ENCODE results near the gene RAPGEFL1.
"Not testable (repeated sequence)": the region's sequence is repeated elsewhere in the genome, so short reads cannot be mapped to it uniquely, and the experiment has no call there.

RAPGEFL1 gene, protein sequence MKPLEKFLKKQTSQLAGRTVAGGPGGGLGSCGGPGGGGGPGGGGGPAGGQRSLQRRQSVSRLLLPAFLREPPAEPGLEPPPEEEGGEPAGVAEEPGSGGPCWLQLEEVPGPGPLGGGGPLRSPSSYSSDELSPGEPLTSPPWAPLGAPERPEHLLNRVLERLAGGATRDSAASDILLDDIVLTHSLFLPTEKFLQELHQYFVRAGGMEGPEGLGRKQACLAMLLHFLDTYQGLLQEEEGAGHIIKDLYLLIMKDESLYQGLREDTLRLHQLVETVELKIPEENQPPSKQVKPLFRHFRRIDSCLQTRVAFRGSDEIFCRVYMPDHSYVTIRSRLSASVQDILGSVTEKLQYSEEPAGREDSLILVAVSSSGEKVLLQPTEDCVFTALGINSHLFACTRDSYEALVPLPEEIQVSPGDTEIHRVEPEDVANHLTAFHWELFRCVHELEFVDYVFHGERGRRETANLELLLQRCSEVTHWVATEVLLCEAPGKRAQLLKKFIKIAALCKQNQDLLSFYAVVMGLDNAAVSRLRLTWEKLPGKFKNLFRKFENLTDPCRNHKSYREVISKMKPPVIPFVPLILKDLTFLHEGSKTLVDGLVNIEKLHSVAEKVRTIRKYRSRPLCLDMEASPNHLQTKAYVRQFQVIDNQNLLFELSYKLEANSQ

DNA sequence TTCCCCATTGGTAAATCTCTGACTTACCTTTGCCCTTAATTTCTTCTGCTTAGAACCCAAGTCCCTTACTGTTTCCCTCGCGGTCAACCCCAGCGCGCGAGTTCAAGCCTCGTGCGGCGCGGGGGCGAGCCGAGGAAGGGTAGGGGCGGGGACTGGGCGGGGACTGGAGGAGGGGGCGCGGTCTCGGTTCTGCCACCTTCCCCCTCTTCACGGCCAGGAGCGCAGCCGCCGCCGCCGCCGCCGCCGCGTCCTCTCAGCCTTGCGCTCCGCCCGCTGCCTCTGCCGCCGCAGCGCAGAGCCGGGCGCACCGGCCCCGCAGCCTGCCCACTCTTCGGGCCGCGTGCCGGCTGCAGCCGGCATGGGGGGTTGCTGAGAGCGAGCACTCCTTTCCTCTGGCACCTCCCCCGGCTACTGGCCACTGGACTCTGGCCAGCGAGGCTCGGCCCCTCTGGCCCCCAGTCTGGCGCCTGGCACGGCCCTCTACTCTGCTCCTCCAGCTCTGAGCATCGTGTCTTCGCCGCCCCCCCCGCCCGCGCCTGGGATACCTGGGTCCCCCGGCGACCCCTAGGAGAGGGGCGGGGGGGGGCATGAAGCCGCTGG is at the start of gene RAPGEFL1:
Gene RAPGEFL1 (plus strand): TSS at position 196 of the 600 bp plus-strand sequence. CDS start 392 bp downstream, at position 588.
- peak; percentile 85 to 88 for DNase-seq

DNA sequence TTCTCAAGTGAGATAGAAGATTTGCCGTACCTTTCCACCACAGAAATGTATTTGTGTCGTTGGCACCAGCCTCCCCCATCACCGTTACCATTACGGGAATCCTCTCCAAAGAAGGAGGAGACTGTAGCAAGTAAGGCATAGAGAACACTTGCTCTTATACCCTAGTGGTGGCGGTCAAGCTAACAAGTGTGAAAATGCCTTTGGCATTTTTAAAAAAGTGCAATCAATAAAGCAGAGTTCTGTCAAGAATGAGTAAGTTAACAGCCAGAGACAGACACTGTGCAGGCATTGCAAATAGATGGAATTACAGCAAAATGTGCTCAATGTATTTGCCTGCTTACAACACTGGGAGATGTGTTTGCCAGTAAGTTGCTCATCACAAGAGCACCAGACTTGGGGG is 47.8 kb upstream of the RAPGEFL1 start:
- DNase-seq = no peak

DNA sequence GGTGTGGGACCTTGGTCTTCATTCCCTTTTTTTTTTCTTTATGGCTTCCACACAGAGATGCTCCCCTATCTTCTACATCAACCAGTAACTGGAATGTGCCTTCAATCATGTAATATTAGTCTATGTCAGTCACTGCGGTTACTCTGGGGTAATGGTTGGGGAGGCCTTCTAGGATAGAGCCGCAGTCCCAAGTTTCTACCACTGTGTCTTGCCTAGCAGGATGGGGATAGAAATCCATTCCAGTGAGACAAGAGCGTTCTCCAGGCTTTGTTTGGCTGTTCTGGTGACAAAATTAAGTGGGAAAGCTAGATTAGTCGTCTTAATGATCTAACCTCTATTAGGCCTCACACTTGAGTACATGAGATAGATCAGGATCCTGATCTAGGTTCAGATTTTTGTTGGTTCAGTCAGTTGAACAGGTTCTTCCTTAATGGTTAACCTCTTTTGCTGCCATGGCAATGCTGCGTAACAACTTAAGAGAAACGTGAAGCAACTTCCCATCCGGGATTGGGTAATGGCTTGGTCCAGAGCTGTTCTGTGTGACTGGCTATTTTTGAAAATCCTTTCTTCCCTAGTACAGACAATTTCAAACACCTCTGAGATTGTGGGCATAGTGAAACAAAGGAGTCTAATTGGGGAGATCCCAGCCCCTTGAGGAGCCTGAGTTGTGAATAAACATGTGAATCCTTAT is 46.8 kb upstream of the RAPGEFL1 start:
- peak in 1 of 2 donors; percentile 65 for DNase-seq

DNA sequence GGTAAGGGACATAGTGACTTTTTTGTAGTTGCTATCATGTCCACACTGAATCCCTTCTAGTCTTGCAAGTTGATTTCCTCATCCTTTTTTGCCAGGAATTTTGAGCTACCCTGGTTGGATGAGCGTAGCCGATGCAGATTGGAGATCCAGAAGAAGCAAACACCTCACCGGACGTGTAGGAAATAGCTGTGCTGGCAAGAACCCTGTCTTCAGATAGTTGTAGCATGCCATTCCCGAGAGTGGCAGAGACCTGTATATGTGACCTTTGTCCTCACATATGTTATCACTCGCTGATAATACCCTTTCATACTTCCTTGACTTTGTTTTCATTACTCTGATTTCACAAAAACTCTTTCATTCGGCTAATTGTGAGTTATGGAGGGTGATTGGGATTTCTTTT is 43.1 kb upstream of the RAPGEFL1 start:
- no peak for DNase-seq

DNA sequence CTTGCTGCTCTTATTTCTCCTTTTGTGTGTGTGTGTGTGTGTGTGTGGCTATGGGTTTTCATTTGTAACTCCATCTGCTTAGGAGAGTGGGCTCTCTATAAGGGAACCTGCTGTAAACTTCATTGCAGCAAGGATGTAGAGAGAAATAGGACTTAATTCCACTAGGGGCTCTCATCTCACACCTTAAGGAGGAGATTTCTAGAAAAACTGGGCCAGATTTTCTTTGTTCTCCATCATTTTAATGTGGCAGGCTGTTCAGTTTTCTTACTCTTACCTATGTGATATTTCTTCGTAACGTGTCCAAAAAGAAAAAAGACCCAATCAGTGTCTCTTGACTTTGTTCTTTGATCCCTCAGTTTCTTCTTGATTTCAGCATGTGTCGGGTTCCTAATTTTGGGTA is 41.5 kb upstream of the RAPGEFL1 start:
- DNase-seq = no peak

DNA sequence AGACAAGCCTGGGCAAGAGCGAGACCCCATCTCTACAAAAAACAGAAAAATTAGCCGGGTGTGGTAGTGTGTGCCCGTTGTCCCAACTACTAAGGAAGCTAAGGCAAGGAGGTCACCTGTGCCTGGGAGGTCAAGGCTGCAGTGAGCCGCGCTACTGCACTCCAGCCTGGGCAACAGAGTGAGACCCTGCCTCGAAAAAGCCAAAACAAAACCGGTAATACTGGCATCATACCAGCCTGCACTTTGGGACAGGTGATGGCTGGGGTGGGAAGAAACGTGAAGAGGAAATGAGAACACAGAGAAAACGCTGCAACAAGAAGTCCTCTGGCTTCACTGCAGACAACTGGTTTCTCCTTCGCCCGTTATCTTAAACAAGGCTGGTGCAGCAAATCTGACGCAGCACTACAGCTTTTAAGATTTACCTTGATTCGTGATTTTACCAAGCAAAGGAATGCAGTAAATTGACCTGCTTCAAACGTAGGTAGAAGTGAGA is 37.7 kb upstream of the RAPGEFL1 start:
- no peak for DNase-seq

DNA sequence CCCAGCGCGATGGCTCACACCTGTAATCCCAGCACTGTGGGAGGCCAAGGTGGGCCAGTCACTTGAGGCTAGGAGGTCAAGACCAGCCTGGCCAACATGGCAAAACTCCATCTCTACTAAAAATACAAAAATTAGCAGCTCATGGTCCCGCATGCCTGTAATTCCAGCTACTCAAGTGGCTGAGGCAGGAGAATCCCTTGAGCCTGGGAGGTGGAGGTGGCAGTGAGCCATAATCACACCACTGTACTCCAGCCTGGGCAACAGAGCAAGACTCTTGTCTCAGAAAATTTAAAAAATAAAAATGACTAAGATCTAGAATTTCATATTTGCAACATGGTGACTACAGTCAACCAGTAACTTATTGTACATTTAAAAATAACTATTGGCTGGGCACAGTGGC is 34.1 kb upstream of the RAPGEFL1 start:
- DNase-seq = not testable (repeated sequence)

DNA sequence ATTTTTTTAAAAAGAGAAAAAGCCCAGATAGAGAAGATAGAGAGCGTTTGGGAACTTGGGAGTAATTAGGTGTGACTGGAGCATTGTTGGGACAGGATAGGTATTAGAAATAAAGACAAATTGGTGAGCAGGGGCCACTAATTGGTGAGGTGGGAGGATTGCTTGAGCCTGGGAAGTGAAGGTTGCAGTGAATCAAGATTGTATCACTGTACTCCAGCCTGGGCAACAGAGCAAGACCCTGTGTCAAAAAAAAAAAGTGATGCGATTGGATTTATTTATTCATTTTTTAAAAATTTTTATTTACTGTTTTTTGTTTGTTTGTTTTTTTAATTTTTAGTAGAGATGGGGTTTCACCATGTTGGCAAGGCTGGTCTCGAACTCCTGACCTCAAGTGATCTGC is 31.8 kb upstream of the RAPGEFL1 start:
- no peak for DNase-seq

DNA sequence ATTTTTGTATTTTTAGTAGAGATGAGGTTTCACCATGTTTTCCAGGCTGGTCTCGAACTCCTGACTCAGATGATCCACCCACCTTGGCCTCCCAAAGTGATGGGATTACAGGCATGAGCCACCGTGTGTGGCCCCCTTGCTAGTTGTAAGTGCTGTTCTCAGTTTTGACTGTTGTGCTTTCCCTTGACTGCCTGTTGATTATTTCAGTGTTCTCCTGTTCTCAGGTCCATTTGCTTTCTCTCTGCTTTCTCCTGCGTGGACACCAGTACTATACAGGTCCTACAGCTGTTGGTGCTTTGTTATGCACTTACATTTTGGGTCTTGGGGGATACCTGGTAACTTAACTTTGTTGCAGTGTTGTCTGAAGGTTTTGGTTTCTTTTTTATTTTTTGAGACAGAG is 28.7 kb upstream of the RAPGEFL1 start:
- DNase-seq = no peak

DNA sequence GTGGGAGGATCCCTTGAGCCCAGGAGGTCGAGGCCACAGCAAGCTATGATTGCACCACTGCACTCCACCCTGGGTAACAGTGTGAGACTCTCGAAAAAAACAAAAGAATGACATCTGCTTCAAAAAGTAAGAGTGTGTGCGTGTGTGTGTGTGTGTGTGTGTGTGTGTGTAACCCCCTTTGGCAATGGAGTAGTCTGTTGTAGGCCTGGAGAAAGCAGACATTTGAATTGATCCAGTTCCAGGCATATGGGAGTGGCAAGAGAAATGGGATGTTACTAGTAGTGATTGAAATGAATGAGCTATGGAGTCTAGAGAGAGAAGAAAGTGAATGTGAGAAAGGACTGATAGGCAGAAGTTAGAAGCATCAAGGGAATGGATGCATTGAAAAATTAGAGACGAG is 27.0 kb upstream of the RAPGEFL1 start:
- no peak for DNase-seq

DNA sequence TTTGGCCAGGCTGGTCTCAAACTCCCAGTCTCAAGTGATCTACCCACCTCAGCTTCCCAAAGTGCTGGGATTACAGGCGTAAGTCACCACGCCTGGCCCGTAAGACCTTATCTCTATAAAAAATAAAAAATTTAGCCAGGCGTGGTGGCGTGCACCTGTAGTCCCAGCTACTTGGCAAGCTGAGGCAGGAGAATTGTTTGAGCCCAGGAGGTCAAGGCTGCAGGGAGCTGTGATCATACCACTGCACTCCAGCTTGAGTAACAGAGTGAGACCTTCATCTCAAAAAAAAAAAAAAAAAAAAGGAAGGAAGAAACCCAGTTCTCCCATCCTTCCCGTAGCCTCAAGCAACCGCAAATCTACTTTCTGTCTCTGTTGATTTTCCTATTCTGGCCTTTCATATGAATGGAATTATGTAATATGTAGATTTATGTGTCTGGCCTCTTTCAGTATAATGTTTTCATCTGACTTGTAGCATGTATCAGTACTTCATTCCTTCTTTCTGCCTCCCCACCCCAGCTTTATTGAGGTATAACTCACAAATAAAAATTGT is 25.8 kb upstream of the RAPGEFL1 start:
- DNase-seq = no peak

DNA sequence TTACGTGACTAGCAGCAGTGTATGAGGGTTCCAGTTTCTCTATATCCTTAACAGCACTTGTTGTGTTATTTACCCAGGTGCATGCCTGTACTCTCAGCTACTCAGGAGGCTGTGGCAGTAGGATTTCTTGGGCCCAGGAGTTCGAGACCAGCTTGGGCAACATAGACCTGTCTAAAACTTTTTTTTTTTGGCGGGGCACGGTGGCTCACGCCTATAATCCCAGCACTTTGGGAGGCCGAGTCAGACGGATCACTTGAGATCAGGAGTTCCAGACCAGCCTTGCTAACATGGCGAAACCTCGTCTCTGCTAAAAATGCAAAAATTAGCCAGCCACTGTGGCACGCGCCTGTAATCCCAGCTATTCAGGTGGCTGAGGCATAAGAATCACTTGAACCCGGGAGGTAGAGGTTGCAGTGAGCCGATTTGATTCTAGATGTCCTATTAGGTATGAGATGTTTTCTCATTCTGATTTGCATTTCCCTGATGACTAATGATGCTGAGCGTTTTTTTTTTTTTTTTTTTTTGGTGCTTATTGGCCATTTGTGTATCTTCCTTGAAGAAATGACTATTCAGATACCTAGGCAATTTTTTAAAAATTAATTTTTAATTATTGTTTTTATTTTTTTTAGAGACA is 23.6 kb upstream of the RAPGEFL1 start:
- no peak for DNase-seq

DNA sequence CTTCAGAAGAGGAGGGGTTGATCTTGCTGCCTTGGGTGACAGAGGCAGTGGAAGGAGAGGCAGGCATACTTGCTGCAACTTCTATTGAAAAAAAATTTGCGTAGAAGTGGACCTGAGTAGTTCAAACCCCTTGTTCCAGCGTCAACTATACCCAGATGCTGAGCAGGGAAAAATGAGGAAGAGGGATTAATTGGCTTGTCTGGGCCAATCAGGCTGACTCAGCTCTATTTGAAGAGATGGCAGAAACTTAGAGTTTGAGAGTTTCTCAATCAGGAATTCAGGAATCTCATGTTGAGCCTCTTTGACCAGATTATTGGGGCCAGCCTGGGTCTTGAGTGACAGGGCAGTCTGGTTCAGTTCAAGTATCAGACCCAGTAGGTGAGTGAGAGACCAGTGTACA is 19.3 kb upstream of the RAPGEFL1 start:
- DNase-seq = no peak

DNA sequence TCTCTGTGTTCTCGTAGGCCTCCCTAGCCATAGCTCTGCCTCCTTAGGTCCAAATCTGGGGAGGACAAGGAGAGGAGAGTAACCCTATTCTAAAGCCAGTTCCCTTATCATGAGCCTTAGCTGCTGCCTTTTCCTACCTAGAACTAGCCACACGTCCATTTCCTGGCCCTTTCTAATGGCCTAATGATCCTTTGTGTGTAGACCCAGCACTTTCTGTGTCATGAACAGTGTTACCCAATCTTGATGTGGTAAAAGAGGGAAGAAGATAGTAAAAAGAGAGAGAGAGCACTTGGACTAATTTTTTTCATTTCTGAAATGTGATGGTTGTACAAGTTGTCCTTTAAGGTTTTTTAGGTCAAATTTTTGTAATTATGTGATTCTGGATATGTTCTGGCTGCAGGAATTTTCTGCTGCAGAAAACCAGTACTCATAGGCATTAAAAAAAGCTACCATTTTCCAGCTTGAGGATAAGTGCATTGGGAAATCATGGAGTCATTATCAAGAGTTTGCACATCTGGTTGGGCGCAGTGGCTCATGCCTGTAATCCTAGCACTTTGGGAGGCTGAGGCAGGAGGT is 18.7 kb upstream of the RAPGEFL1 start:
- no peak for DNase-seq

DNA sequence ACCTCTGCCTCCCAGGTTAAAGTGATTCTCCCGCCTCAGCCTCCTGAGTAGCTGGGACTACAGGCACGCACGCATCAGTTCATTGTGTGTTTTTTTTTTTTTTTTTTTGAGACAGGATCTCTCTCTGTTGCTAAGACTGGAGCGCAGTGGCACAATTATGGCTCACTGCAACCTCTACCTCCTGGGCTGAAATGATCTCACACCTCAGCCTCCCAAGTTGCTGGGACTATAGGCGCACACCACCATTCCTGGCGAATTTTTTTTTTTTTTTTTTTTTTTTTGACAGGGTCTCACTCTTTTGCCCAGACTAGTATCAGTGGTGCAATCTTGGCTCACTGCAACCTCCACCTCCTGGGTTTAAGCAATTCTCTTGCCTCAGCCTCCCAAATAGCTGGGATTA is 17.8 kb upstream of the RAPGEFL1 start:
- DNase-seq = no peak

DNA sequence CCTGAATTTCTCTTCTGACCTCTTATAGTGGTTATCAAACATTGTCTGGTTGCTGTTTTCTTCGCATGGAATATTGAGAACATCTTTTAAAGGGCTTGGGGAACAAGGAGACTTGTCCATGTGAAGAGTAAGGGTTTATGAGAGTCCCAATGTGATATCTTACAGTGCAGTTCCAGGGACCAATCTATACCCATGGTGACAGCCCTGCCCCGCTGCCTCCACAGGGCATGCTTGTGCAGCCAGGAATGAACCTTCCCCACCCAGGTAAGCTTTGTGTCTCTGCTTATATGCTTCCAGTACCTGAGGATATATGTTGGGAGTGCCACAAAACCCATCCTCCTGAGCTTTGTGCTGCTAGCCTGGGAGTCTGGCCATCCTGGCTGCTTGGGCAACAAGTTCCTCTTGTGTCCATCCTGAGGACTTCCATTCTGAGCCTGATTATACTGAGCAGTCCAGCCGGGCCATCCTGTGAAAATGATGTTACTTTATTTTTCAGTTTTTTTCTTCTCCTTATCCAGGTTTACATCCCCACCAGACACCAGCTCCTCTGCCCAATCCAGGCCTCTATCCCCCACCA is 9.5 kb upstream of the RAPGEFL1 start:
- DNase-seq = no peak

DNA sequence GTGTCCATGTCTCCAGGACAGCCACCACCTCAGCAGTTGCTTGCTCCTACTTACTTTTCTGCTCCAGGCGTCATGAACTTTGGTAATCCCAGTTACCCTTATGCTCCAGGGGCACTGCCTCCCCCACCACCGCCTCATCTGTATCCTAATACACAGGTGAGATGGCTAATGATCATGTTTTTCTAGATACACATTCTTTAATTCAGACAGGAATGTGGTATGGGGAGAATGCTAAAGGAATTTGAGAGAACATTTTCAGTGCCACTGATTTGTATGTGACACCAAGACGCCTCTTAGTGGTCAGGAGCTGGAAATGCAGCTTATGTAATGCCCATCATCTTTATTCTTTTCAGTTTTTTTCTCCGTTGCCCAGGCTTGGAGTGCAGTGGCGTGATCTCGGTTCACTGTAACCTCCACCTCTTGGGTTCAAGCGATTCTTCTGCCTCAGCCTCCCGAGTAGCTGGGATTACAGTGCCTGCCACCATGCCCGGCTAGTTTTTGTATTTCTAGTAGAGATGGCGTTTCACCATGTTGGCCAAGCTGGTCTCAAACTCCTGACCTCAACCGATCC is 8.9 kb upstream of the RAPGEFL1 start:
- DNase-seq = peak; percentile 62 to 77

DNA sequence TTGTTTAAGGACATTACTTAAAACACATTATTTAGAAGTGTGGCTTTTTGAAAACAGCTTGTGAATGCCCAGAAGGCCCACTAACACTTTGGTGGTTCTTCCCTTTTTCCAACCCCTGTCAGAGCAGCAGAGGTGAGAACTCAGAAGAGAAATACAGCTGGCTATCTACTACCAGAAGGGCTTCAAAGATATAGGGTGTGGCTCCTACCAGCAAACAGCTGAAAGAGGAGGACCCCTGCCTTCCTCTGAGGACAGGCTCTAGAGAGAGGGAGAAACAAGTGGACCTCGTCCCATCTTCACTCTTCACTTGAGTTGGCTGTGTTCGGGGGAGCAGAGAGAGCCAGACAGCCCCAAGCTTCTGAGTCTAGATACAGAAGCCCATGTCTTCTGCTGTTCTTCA is 6.9 kb upstream of the RAPGEFL1 start:
- DNase-seq = no peak

DNA sequence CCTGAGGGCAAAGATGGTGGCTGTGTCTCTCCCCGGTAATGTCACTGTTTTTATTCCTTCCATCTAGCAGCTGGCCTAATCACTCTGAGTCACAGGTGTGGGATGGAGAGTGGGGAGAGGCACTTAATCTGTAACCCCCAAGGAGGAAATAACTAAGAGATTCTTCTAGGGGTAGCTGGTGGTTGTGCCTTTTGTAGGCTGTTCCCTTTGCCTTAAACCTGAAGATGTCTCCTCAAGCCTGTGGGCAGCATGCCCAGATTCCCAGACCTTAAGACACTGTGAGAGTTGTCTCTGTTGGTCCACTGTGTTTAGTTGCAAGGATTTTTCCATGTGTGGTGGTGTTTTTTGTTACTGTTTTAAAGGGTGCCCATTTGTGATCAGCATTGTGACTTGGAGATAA is 5.5 kb upstream of the RAPGEFL1 start:
- no peak for DNase-seq

DNA sequence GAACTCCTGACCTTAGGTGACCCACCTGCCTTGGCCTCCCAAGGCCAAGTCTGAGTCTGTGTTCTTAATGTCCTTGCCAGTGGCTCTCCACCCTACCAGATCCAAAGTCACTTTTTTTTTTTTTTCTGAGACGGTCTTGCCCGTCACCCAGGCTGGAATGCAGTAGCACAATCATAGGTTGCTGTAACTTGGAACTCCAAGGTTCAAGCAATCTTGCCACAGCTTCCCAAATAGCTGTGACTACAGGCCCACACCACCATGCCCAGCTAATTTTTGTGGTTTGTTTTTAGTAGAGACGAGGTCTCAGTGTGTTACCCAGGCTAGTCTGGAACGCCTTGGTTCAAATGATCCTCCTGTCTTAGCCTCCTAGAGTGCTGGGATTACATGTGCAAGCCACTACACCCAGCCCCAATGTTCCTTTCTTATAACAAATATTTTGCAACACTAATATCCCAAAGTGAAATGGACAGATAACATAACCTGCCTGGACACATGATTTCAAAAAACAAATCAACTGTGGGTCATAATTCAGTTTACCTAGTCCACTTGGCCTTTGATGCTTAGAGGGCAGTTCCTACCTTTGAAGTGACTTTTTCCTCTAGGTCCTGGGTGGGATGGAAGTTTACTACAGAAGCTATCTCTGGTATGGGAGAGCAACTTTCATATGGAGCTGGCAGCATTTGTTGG is 4.0 kb upstream of the RAPGEFL1 start:
- no peak for DNase-seq

DNA sequence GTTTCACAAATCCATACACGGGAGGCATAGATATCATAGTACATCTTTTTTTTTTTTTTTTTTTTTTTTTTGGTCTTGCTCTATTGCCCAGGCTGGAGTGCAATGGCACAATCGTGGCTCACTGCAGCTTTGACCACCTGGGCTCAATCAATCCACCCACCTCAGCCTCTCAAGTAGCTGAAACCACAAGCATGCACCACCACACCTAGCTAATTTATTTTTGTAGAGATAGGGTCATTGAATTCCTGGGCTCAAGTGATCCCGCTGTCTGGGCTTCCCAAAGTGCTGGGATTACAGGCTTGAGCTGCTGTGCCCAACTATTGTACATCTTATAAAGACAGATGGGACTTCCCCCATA is 3.5 kb upstream of the RAPGEFL1 start:
- no peak for DNase-seq
